Umbilical cord (tissue), 2 donors: Measurements from ENCODE around the gene PLEKHA7. TPM values are rescaled to one million over a fixed set of nuclear protein-coding genes. Genes with fewer than 3 reads are reported as not detected.

Source experiments
- DNase-seq: peaks from one replicate; pipeline ENCODE4 v3.0.0-alpha.2; 2015; ENCODE audit warnings: low spot score
- total RNA-seq: library from RNA; depleted of rRNA; stranded (reverse); fragments of >200 nt; gene quantifications from one replicate; pipeline ENCODE4 v1.2.3, GENCODE V29; 2014; ENCODE audit warnings: low replicate concordance; ENCODE audit not compliant: insufficient read depth

PLEKHA7 gene
- total RNA-seq, 1 donor from 2014 or later: 8.2 TPM

GRCh38 chr11:16809886-16810668 lies 204.1 kb downstream of the PLEKHA7 start:
- peak; percentile 50 for DNase-seq

GRCh38 chr11:16807306-16807705 lies 206.9 kb downstream of the PLEKHA7 start:
- DNase-seq: no peak

- DNase-seq: peak; percentile 44
These were observed 207.4 kb downstream of the PLEKHA7 start for GRCh38 chr11:16806791-16807190.

- DNase-seq: no peak
These were observed 208.3 kb downstream of the PLEKHA7 start for GRCh38 chr11:16805938-16806337.

GRCh38 chr11:16804104-16804947 lies 209.9 kb downstream of the PLEKHA7 start:
- peak; percentile 42 for DNase-seq

- no peak for DNase-seq
These were observed 212.8 kb downstream of the PLEKHA7 start for GRCh38 chr11:16801288-16801980.

GRCh38 chr11:16800382-16800781 lies 213.8 kb downstream of the PLEKHA7 start:
- no peak for DNase-seq

GRCh38 chr11:16799890-16800289 lies 214.3 kb downstream of the PLEKHA7 start:
- no peak for DNase-seq

GRCh38 chr11:16799221-16799620 lies 215.0 kb downstream of the PLEKHA7 start:
- DNase-seq: no peak

GRCh38 chr11:16797776-16798175 lies 216.4 kb downstream of the PLEKHA7 start:
- no peak for DNase-seq

GRCh38 chr11:16796311-16796710 lies 217.9 kb downstream of the PLEKHA7 start:
- DNase-seq: no peak

- DNase-seq: no peak
These were observed 219.1 kb downstream of the PLEKHA7 start for GRCh38 chr11:16795146-16795545.

GRCh38 chr11:16794047-16794818 lies 220.0 kb downstream of the PLEKHA7 start:
- no peak for DNase-seq

GRCh38 chr11:16793511-16793910 lies 220.7 kb downstream of the PLEKHA7 start:
- DNase-seq: no peak

- no peak for DNase-seq
These were observed 221.2 kb downstream of the PLEKHA7 start for GRCh38 chr11:16793009-16793408.

- DNase-seq: no peak
These were observed 221.8 kb downstream of the PLEKHA7 start for GRCh38 chr11:16792426-16792825.

GRCh38 chr11:16791191-16791961 lies 222.8 kb downstream of the PLEKHA7 start:
- DNase-seq: peak; percentile 92

GRCh38 chr11:16790486-16791190 lies 223.6 kb downstream of the PLEKHA7 start:
- DNase-seq: no peak

- no peak for DNase-seq
These were observed 224.4 kb downstream of the PLEKHA7 start for GRCh38 chr11:16789560-16790485.
